GM18907 (cell line): ENCODE results near the gene SEPTIN2.
A peak's percentile ranks its signal among the peaks of the same experiment; 100 is the strongest.
"Not testable (repeated sequence)": the region's sequence is repeated elsewhere in the genome, so short reads cannot be mapped to it uniquely, and the experiment has no call there.

Source experiments
- ATAC-seq: cut with Tn5 transposase; IDR thresholded peaks from one replicate; pipeline ENCODE4 v1.9.1; 2021; ENCODE audit warnings: mild to moderate bottlenecking, moderate library complexity; ENCODE audit not compliant: unreplicated experiment

SEPTIN2 gene

DNA sequence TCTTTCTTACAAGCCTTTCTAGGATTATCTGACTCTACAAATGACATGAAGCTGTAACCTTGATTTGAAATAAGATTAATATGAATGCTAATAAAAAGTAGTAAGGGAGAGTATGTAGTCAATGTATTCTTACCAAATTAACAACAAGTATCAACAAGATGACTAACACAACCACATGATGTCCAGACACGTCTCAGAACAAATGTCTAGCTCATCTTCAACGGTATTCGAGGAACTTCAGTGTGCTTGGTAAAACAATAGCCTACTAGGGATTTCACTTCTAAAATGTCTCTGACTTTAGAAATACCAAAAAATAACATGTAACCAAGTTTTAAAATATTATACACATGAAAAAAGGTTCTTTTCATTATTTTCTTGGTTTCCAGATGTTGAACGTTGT is 3.6 kb upstream of the SEPTIN2 start:
- no peak for ATAC-seq

DNA sequence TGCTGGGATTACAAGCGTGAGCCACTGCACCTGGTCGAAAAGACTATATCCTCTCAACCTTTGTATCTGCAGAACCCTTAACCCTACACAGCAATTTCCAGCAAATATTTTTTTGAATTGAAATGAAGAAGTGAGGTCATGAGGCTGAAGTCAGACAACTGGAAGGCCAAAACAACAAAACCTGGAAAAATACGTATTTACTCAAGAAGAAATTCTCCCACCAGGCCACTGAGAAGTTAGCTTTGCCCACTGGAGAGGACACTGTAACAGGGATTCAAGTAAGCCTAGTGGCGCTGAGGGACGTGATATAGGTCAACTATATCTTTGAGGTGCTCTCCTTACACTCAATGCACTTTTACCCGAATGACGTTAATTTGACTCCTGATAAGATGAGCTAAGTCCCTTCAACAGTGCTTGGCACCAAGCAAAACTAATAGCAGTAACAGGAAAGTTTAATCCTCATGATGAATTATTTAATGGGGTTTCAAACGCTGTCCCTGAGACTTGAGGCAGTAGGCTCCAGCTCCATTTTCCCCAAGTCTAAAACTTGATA is 2.1 kb upstream of the SEPTIN2 start:
- no peak for ATAC-seq

DNA sequence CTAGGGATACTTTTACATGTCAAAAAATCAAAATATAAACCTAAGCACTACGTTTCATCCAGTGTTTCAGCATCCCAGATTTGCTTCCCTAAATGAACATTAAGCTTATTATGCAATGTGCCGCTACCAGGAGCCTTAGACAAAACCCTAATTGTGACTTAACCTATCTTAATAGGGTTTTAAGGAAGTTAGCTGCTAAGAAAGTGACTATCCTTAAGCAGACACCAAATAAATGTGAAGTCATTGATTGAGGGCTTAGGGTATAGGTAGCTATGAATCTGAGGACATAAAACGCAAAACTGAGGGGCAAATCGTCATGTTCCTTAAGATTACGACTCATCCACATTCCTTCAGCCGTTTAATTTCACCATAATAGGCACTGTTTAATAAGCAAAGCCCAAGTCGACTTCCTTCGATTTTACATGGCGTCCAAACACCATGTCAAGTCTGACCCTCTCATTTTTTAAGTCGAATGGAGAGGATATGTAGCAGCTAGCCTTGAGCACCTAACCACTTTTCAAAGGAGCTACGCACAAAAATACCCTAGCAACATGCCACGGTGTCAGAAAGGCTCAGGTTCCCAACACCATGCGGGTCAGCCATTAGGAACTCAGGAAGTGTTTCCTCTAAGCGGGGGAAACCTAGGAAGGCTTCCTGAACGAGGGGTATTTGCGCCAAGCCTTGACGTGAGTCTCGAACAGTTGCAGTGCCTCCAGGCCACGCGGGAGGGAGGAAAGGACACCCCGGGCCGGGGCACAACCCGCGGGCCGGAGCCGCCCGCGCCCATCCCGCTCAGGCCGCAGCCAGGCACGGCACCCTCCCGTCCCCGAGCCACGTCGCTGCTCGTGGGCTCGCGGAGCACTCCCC is 1.3 kb upstream of the SEPTIN2 start:
- ATAC-seq = no peak

DNA sequence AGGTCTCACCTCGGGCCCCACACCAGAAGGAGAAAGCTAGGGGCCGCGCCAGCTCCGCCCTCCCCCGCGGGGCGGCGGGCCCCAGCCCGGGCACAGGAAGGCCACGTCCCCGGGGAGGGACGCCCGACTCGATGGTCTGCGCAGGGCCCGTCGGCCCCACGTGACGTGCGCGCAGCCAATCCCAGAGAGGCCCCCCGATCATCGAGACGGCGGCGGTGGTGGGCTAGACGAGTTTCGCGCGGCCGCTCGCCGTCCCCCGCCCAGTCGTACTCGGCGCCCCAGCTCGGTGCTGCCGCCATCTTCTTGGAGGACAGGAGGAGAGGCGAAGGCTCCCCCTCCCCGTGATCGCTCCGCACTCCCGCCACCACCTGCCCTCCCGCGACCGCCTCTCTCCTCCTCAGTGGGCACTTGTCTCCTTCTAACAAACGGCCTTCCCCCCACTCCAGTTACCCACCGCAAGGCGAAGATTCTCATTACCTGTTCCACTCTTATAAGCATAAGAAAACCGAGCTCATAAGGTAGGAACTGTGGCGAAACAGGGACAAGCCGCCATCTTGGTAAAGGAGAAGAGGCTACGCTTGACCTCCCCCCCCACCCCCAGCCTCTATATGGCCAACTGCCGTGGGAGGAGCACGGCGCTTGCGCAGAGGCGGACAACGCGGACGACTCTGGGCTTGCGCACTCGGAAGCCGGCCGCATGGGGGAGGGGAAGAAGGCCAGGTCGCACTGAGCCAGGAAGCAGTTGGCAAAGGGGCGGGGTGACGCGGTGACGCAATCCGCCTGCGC is 439 bp upstream of the SEPTIN2 start, which contains the start of gene HDLBP:
TSS of gene HDLBP (minus strand) at position 580 of the 786 bp plus-strand sequence. CDS start 48,803 bp downstream, outside the sequence.
- ATAC-seq = peak; percentile 73

DNA sequence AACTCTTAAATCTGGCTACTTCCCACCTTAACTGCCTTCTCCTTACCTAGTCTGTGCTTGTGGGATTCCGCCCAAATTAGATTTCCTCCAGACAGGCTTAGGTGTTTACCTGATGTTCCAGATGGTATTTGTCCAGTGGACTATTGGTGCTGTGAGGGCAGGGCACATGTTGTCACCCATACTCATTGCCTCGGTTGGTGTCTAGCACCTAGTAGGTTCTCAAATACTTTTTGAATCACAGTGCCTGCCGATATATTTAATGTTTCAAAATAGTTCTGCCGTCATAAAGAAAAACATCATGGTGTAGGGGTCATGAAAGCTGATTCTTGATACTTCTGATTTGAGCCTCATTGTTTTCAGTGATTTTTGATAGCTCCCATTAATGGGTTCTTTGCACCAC is 1.1 kb downstream of the SEPTIN2 start:
- no peak for ATAC-seq

DNA sequence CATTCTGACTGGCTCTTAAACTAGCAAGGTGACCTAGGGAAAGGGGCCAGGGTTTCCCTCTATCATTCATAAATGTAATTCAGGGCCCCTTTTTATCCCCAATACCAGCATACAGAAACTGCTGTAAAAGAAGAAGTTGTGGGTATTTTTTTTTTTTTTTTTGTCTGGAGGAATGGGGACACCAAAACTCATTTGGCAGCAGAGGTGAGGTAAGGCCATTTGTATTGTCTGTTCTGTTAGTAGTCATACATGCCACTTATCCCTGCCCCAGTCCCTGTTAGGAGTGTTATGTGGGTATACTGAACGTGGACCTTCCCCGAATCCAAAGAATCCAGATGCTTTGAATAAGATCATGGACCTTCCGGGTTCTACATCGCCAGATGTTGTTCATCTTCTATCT is 1.7 kb downstream of the SEPTIN2 start:
- ATAC-seq = no peak

DNA sequence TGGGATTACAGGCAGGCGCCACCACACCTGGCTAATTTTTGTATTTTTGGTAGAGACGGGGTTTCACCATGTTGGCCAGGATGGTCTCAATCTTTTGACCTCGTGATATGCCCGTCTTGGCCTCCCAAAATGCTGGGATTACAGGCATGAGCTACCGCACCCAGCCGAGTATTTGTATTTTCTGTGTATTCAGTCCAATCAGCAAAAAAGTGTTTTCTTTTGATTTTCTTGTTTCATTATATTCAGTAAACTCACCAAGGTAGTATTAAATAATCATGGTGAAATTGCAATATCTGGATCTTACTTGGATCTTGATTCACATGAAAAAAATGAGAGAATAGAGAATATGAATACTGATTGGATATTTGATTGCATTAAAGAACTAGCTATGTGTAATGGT is 3.1 kb downstream of the SEPTIN2 start:
- not testable (repeated sequence) for ATAC-seq

DNA sequence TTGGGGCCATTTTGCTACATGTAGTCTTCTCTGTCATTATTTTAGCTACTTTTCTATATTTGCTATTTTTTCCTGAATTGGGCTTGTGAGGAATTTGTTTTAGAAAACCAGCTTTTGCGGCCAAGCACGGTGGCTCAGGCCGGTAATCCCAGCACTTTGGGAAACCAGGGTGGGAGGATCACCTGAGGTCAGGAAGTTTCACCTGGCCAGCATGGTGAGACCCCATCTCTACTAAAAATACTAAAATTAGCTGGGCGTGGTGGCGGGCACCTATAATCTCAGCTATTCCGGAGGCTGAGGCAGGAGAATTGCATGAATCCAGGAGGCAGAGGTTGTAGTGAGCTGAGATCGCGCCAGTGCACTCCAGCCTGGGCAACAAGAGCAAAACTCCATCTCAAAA is 4.7 kb downstream of the SEPTIN2 start:
- no peak for ATAC-seq

DNA sequence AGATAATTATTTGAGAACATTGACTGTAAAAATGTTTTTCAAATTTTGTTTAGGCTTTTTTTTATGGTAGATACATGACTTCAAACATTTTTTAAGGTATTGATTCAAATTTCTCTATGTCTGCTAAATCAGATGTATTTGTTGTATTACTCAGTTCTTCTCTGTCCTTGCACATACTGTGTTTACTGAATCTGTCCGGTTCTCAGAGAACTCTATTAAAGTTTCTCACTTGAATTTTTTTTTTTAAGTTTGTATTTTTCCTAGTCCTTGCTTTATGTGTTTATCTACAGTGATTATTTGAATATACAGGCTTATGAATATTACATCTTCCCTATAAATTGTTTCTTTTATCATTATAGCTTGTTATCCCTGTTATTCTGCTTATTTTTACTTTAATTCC is 5.3 kb downstream of the SEPTIN2 start:
- ATAC-seq = no peak

DNA sequence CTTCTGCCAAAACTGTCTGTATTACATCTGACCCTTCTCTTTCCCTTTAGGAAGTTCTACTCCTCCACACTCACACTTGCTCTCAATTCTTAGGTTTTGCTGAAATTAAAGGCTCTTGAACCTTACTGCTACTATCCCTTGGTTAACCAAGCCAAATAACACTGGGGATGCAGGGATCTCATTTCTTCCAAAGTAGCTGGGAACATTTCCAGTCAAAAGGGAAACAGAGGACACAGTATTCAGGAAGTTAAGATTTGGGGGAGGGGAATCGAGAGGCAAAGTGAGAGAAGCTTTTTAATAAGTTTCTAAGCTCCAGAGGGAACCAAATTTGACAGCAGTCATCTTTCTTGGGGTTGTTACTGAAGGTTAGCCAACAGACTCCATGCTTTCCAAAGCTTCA is 6.2 kb downstream of the SEPTIN2 start:
- ATAC-seq = no peak

DNA sequence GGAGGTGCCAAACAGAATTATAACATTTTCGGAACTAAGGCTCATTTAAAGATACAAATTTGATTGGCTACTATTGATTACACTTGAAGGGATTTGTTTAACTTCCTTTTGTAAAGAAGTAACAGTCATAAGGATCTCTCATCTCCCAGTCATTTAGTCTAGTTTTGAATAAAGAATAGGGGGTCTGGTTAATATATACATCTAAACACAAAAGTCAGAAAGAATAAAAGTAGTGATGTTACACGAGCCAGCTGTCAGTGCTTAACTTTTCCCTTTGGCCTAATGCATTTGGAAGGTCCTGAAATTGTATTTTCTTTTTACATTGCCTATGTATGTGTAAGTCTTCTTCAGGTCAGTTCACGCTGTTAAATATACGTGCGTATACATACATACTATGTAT is 8.1 kb downstream of the SEPTIN2 start:
- ATAC-seq = no peak

DNA sequence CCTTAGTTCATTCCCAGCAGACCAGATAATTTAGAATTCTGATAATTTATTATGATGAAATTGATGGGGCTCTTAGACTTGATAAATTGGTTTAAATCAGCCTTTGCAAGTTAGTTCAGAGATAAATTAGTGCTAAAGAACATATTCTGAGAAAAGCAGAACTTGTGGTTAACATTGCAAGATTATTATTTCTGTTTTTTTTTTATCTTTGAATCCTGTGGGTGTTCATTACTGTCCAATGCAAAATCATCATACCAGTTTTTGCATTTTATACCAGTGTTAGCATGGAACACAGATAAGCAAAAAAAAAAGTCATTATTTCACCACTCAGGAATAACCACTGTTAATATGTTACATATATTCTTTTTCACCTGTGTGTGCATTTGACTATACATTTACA is 9.1 kb downstream of the SEPTIN2 start:
- ATAC-seq = no peak

DNA sequence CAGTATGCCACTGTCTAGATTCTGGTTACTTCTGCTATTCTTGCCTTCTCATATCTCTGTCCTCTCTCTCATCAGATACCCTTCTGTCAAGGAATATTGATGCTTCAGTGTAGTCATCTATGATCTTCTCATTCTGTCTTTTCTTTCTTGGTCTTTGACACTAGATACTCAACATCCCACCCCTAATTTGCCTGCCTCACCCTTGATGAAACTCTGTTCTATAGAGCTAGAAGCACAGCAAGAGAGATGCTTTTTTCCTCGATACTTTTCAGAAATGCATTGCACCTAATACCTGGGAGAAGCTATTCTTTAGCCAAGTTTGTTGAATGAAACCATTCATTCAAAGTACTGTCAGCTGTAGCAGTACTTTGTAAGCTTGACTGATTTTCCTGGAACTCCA is 9.5 kb downstream of the SEPTIN2 start:
- no peak for ATAC-seq

DNA sequence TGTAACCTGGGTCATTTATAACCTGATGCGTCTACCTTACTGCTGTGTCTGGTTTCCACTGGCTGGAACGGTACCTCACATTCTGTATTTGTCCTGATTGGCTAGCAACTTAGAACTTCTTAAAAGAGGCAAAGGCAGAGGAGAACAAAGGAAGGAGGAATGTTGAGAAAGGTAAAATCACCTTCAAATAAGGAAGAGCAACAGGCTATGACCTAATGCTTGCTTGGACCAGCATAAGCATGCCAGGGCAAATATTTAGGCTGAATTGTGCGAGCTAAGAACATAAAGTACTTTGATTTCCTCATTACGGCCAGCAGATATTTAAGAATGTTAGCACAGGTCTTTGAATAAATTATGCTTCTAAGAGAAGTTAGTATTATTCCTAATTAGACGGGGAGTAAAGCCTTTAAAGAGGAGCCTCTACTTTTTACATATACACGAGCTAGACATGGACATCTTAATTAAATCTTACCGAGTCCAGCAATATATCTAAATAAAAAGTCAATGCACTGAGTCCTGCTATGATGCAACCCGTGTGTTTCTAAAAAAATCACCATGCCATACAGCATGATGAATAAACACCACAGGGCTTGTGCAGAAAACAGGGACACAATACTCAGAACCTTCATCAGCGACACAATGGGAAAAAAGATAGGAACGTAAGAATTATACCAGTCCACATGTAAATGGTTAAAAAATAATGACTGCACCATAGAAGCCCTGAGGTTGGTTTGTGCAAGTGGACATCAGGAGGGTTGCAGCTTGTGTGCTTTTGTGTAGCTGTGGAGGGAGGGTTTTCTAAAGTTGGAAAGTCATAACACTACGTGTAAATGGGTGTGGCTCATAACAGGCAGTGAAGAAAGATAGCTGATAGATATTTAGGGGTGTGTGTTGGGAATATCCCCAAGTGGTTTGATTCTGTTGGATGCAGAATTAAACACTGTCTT is 14.2 kb downstream of the SEPTIN2 start:
- no peak for ATAC-seq

DNA sequence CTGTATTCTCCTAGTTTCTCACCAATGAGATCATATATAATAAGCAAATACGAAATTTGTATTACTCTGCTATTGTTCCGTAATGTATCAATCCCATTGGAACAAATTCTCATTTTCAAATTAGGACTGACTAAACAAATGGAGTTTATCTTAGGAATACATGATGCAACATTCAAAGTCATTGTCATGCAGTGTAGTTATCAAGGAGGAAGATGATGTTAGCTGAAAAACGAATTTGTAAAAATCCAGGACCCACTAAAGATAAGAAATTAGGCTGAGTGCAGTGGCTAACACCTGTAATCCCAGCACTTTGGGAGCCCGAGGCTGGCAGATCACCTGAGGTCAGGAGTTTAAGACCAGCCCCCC is 14.9 kb downstream of the SEPTIN2 start:
- no peak for ATAC-seq

DNA sequence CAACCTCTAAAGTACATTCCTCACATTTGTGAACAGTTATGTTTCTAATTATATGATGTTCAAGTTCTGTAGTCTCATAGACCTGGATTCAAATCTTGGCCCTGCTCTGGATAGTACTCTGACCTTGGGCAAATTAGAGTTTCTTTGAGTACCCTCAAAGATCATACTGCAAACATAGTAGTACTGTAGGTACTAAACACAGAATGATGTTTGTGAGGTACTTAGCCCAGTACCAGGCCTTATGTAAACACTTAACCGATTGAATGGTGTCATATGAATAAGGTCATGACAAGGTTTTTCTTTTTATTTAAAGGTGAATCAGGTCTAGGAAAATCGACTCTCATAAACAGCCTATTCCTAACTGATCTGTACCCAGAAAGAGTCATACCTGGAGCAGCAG is 19.1 kb downstream of the SEPTIN2 start:
- ATAC-seq = no peak

DNA sequence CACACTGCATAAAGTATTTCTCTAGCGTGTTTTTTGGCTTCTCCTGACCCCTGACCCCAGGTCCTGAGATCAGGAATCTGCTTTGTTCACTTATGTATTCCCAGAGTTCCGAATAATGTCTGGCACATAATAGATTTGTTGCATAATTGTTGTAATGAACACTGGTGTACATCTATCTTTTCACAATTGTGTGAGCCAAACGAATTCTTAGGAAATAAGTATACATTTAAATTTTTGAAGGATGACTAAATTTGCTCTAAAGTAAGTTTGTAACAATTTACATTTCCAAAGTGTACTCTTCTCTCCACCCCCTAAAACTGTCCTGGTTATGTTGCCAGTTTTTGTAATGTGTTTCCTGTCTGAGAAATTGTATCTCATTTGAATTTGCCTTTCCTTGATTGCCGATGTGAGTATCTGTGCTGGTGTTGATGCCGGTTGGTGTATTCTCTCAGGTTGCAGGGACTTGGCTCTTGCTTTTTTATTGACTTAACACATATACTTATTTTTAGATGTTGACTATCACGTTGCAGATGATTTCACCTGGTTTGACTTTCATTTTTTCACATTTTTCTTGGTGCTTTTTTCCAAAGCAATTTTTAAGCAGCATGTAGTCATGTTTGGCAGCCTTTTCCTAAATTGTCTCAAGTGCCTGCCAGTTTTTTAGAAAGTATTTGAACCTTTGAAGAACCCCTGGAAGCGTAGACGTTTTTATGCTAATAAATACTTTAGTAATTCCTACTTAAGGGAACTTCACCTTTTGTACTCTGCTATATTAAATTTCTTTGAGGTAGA is 24.3 kb downstream of the SEPTIN2 start:
- no peak for ATAC-seq

DNA sequence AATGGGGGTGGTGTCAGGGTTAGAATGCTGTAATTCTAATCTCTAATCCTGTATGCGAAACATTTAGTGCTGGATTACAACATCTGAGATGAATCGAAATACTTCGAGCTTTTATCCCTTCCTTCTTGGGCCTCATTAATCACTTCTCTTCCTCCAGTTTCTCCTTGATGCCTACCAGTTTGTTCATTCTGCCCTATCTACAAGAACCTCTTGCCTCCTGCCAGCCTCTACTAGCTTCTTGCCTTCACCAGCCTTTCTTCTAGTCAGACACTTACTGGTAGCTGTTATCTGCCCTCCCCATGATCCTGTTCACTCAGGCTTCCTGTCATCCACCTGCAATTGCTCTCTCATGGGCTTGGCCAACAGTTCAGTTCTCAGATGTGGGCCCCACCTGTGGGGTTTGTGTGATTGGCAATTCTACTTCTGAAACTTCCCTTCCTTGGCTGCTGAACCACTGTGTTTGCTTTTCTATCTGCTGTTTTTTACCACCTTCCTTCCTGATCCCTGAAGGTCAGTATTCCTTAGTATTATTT is 25.0 kb downstream of the SEPTIN2 start:
- no peak for ATAC-seq

DNA sequence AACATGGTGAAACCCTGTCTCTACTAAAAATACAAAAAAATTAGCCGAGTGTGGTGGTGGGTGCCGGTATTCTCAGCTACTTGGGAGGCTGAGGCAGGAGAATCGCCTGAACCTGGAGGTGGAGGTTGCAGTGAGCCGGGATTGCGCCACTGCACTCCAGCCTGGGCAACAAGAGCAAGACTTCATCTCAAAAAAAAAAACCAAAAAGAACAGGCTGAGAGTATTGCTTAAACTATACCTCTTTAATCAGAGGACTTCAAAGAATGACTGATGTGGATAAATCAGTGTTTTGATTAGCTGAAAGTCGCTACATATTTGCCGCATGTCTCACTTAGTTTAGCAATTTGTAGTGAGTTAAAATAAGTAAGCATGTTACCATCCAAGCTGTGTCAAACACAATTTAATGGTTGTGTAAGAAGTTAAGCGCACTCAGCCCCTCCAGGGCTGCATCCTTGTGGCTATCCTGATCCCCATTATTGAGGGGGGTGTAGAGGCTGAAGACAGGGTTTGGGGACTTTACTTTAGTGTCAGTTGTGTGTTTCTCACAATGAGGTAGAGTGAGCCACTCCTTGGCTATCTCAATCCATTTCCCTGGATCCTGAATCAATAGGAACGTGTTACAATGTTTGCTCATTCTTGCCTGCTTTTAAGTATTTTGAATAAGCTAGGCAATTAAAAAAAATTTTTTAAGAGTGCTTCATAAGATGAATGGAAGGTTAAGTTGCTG is 29.4 kb downstream of the SEPTIN2 start:
- no peak for ATAC-seq
